ENCODE data around the gene GSTP1. TPM values are rescaled to one million over a fixed set of nuclear protein-coding genes. Genes with fewer than 3 reads are reported as not detected.
A peak's percentile ranks its signal among the peaks of the same experiment; 100 is the strongest.
"Not testable (repeated sequence)": the region's sequence is repeated elsewhere in the genome, so short reads cannot be mapped to it uniquely, and the experiment has no call there.

GSTP1 gene
- total RNA-seq, 2 experiments from 2014 or later = 398 to 403 TPM

DNA sequence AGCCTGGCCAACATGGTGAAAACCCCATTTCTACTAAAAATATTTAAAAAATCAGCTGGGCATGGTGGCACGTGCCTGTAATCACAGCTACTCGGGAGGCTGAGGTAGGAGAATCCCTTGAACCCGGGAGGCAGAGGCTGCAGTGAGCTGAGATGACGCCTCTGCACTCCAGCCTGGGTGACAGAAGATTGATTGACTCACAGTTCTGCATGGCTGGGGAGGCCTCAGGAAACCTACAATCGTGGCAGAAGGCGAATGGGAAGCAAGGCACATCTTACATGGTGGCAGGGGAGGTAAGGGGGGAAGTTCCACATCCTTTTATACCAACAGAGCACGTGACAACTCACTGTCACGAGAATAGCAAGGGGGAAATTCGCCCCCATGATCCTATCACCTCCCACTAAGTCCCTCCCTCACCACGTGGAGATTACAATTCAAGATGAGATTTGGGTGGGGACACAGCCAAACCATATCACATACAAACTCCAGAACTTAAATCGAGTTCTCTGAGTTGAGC lies 5.3 kb downstream of the GSTP1 start:
- H3K9me3 Mint-ChIP-seq; H3K4me3 Mint-ChIP-seq; intact Hi-C loops (cut with micrococcal nuclease); H3K27ac Mint-ChIP-seq; CTCF ChIA-PET; DNase-seq; H3K27me3 Mint-ChIP-seq (ENCODE audit: low read depth): not testable (repeated sequence)
- peaks cover 26% of the 10 kb centered on the region for H3K36me3 Mint-ChIP-seq (ENCODE audit: low read depth)
- H3K4me1 Mint-ChIP-seq (ENCODE audit: low read depth) = peaks cover 23% of the 10 kb centered on the region

DNA sequence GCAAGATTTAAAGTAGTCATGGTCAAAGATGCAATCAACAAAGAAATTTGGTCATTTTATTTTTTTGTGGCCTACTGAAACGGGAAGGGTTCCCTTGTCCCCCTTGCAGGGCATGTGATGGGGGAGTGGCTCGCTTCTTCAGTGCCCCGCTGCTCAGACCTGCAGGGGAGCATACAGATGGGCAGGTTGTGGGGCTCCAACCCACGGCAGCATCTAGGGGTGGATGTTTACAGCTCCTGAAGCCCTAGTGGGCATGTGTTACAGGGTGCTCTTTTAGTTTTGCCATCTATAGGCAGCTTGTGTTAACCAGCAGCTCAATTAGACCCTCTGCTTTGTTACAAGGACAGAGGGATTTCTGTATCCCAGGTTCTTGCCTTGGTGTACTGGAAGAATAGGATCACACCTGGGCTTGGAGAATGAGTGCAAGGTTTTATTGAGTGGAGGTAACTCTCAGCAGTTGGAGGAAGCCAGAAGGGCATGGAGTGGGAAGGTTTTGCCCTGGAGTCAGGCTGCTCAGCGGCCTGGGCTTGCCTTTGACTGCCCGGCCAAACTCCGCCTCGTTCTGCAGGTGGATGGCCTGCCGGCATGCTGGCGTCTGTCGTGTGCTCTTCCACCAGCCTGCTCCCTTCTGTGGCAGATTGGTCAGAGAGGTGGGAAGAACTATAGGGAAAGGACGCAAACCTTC lies 9.4 kb downstream of the GSTP1 start:
- Mint-ChIP-seq H3K27me3 (ENCODE audit: low read depth) (no peaks in the 10 kb centered on the region), H3K4me1 (ENCODE audit: low read depth) (no peaks in the 10 kb centered on the region), H3K9me3 (peaks cover 3% of the 10 kb centered on the region), H3K4me3 (no peak overlapping the region), H3K27ac (no peak overlapping the region), H3K36me3 (ENCODE audit: low read depth) (no peaks in the 10 kb centered on the region)
- CTCF ChIA-PET = interaction anchor here (0.7 to 2.0 kb wide), 4 partner anchors 10 to 22 kb away, joined by 3 to 10 read pairs (median 4); no protein-coding TSS in a partner anchor
- intact Hi-C loops (cut with micrococcal nuclease) = no loop called here
- no peak for DNase-seq

DNA sequence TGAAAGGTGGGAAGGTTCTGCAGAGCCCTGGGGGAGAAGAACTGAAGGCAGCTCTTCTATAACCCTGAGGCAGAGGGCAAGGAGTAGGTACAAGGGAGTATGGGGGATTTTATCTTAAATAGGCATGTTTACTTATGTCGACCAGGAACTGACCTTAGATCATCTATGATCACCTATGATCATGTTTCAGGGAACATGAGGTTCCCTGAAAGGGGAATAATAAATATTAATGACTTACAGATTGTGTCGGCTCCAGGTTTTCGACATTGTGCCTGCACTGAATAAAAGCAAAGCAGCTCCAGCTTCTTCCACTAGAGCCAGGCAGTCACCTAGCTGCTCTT lies 9.9 kb downstream of the GSTP1 start:
- H3K4me1 Mint-ChIP-seq (ENCODE audit: low read depth) = no peaks in the 10 kb centered on the region
- no peaks in the 10 kb centered on the region for H3K36me3 Mint-ChIP-seq (ENCODE audit: low read depth)
- peaks cover 3% of the 10 kb centered on the region for H3K9me3 Mint-ChIP-seq
- H3K27me3 Mint-ChIP-seq (ENCODE audit: low read depth) = no peaks in the 10 kb centered on the region
- CTCF ChIA-PET = interaction anchor here (0.7 kb wide), 1 partner anchor 21 kb away, joined by 3 read pairs; no protein-coding TSS in a partner anchor
- H3K4me3 Mint-ChIP-seq = no peak overlapping the region
- no peak overlapping the region for H3K27ac Mint-ChIP-seq
- DNase-seq = no peak
- intact Hi-C loops (cut with micrococcal nuclease) = no loop called here

DNA sequence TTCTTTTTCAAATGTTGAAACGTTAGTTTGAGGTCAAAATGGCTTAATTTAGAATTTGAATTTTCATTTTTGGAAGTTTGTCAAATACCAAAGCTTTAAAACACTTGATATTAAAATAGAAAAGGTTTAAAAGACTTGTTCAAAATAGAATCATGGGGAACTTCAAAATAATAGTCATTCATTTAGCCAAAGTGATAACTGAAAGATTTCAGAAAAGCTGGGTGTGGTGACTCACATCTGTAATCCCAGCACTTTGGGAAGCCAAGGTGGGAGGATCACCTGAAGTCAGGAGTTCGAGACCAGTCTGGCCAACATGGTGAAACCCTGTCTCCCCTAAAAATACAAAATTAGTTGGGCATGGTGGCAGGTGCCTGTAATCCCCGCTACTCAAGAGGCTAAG lies 10.9 kb downstream of the GSTP1 start:
- H3K27ac Mint-ChIP-seq = no peak overlapping the region
- no peaks in the 10 kb centered on the region for H3K4me1 Mint-ChIP-seq (ENCODE audit: low read depth)
- no peaks in the 10 kb centered on the region for H3K27me3 Mint-ChIP-seq (ENCODE audit: low read depth)
- CTCF ChIA-PET = no interaction called here
- H3K9me3 Mint-ChIP-seq = peaks cover 3% of the 10 kb centered on the region
- no peak overlapping the region for H3K4me3 Mint-ChIP-seq
- no peaks in the 10 kb centered on the region for H3K36me3 Mint-ChIP-seq (ENCODE audit: low read depth)
- intact Hi-C loops (cut with micrococcal nuclease) = no loop called here
- no peak for DNase-seq

DNA sequence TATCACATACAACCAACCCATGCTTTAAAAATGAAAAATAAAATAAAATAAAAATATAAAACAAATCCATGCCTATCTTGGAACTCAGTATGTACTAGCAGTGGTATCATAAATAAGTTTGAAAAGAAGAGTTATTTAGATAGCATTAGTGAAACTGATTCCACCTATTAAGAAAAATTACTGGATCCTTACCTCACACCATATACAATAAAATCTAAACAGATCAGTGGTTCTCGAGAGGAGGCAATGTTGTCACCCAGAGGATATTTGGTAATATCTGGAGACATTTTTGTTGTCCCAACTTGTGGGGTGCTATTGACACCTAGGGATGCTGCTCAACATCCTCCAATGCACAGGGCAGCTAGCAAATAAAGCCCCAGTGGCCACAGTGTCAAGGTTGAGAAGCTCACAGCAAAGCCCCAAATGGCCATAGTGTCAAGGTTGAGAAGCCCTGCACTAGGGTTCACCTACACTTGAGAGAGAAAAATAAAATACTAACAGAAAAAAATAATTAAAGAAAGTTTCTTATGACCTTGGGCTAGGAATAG lies 13.2 kb downstream of the GSTP1 start:
- Mint-ChIP-seq H3K4me3 (no peak overlapping the region), H3K36me3 (ENCODE audit: low read depth) (no peaks in the 10 kb centered on the region), H3K27me3 (ENCODE audit: low read depth) (peaks cover 15% of the 10 kb centered on the region), H3K4me1 (ENCODE audit: low read depth) (peaks cover 3% of the 10 kb centered on the region), H3K27ac (no peak overlapping the region), H3K9me3 (peaks cover 3% of the 10 kb centered on the region)
- intact Hi-C loops (cut with micrococcal nuclease) = no loop called here
- CTCF ChIA-PET = interaction anchor here (0.7 kb wide), 1 partner anchor 35 kb away, joined by 4 read pairs; no protein-coding TSS in a partner anchor
- DNase-seq = no peak

DNA sequence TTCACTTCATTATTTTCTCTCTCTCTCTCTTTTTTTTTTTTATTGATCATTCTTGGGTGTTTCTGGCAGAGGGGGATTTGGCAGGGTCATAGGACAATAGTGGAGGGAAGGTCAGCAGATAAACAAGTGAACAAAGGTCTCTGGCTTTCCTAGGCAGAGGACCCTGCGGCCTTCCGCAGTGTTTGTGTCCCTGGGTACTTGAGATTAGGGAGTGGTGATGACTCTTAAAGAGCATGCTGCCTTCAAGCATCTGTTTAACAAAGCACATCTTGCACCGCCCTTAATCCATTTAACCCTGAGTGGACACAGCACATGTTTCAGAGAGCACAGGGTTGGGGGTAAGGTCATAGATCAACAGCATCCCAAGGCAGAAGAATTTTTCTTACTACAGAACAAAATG lies 13.8 kb downstream of the GSTP1 start:
- H3K9me3 Mint-ChIP-seq; H3K27ac Mint-ChIP-seq; CTCF ChIA-PET; H3K4me1 Mint-ChIP-seq (ENCODE audit: low read depth); intact Hi-C loops (cut with micrococcal nuclease); H3K36me3 Mint-ChIP-seq (ENCODE audit: low read depth); DNase-seq; H3K4me3 Mint-ChIP-seq: not testable (repeated sequence)
- H3K27me3 Mint-ChIP-seq (ENCODE audit: low read depth) = peaks cover 15% of the 10 kb centered on the region

DNA sequence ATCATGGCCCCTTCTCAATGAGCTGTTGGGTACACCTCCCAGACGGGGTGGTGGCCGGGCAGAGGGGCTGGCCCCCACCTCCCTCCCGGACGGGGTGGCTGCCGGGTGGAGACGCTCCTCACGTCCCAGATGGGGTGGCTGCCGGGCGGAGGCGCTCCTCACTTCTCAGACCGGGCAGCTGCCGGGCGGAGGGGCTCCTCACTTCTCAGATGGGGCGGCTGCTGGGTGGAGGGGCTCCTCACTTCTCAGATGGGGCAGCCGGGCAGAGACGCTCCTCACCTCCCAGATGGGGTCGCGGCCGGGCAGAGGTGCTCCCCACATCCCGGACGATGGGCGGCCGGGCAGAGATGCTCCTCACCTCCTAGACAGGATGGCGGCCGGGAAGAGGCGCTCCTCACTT lies 14.4 kb downstream of the GSTP1 start:
- H3K4me1 Mint-ChIP-seq (ENCODE audit: low read depth); DNase-seq; H3K4me3 Mint-ChIP-seq; H3K27ac Mint-ChIP-seq; intact Hi-C loops (cut with micrococcal nuclease); H3K36me3 Mint-ChIP-seq (ENCODE audit: low read depth); H3K9me3 Mint-ChIP-seq: not testable (repeated sequence)
- peaks cover 18% of the 10 kb centered on the region for H3K27me3 Mint-ChIP-seq (ENCODE audit: low read depth)
- CTCF ChIA-PET = interaction anchor here (0.7 kb wide), 1 partner anchor 45 kb away, joined by 3 read pairs; no protein-coding TSS in a partner anchor

DNA sequence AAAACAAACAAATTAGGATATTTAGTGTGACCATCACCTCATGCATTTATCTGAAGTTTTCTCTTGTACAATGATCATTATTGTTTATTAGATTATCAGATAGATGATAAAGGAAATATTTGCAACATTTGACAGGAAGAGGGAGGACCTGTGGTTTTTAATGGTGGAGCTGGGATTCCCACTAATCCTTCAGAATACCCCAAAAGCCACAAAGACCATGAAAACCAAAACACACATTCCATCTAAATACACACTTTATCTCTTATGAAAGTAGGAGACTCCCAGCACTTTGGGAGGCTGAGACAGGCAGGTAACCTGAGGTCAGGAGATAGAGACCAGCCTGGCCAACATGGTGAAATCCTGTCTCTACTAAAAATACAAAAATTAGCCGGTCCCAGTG lies 15.5 kb downstream of the GSTP1 start:
- H3K4me3 Mint-ChIP-seq = no peak overlapping the region
- H3K36me3 Mint-ChIP-seq (ENCODE audit: low read depth) = no peaks in the 10 kb centered on the region
- peaks cover 19% of the 10 kb centered on the region for H3K27me3 Mint-ChIP-seq (ENCODE audit: low read depth)
- H3K4me1 Mint-ChIP-seq (ENCODE audit: low read depth) = peaks cover 3% of the 10 kb centered on the region
- no peak overlapping the region for H3K27ac Mint-ChIP-seq
- peaks cover 3% of the 10 kb centered on the region for H3K9me3 Mint-ChIP-seq
- no peak for DNase-seq
- CTCF ChIA-PET = no interaction called here
- intact Hi-C loops (cut with micrococcal nuclease) = no loop called here

DNA sequence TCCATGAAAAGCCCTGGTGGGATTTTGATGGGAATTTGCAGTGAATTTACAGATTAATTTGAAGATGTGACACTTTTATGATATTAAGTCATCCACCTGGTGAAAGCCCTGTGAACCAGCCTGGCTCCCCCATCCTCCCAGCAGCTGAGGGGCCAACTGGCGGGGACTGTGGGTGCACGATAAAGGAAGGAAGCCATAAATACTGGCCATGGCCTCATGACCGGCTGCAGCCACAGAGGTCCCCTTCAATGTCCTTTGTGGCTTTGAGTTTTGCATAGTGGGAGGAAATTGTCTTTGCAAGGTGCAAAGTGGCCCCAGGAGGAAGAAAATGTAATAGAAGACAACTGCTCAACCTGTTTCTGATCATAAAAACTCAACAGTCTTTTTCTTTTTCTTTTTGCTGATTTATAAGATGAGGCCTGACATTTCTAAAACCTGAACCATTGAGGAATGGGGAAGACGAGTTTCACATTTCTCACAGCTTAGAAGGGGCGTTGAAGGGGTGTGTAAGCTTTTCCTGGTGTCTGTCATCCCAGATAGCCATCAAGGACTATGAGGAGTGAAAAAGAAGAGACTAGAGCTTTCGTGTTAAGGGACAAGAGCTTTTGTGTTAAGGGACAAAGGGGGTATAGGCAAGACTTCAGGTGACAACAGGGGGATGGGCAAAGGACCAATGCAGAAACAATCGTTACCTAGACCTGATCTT lies 16.9 kb downstream of the GSTP1 start:
- H3K4me3 Mint-ChIP-seq = no peak overlapping the region
- DNase-seq = no peak
- no peaks in the 10 kb centered on the region for H3K36me3 Mint-ChIP-seq (ENCODE audit: low read depth)
- peaks cover 3% of the 10 kb centered on the region for H3K4me1 Mint-ChIP-seq (ENCODE audit: low read depth)
- H3K9me3 Mint-ChIP-seq = peaks cover 3% of the 10 kb centered on the region
- H3K27ac Mint-ChIP-seq = no peak overlapping the region
- intact Hi-C loops (cut with micrococcal nuclease) = no loop called here
- H3K27me3 Mint-ChIP-seq (ENCODE audit: low read depth) = peaks cover 20% of the 10 kb centered on the region
- CTCF ChIA-PET = no interaction called here

DNA sequence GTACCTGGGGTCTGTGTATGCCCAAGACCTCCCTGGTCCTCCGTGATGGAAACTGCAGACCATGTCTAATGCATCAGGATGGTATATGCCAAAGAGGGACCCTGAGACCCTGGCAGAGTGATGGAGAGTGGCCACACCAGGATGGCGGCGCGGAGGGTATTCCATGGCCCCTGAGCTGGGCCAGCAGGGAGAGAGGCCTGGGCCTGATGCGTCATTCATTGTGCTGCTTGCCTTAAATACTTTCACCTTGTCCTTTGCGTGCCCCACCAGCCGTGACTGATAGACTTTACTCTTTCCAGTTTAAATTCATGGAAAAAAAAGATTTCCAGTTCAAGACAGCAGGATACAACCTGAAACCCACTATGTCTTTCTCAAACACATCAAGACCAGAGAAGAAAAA lies 17.5 kb downstream of the GSTP1 start:
- CTCF ChIA-PET = no interaction called here
- H3K9me3 Mint-ChIP-seq = peaks cover 3% of the 10 kb centered on the region
- no peak for DNase-seq
- peaks cover 20% of the 10 kb centered on the region for H3K27me3 Mint-ChIP-seq (ENCODE audit: low read depth)
- no peak overlapping the region for H3K4me3 Mint-ChIP-seq
- H3K4me1 Mint-ChIP-seq (ENCODE audit: low read depth) = peaks cover 3% of the 10 kb centered on the region
- H3K36me3 Mint-ChIP-seq (ENCODE audit: low read depth) = no peaks in the 10 kb centered on the region
- intact Hi-C loops (cut with micrococcal nuclease) = no loop called here
- H3K27ac Mint-ChIP-seq = no peak overlapping the region

DNA sequence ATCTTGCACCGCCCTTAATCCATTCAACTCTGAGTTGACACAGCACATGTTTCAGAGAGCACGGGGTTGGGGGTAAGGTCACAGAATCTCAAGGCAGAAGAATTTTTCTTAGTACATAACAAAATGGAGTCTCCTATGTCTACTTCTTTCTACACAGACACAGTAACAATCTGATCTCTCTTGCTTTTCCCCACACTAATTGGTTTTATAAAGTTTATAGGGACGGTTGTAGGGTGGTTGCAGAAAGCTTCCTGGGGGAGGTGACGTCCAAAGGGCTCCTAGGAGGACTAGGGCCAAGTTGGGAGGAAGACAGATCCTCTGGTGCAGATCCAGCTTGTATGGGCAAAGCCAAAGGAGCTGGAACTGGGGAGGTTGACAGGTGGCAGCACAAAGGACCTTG lies 20.5 kb downstream of the GSTP1 start:
- H3K4me3 Mint-ChIP-seq; CTCF ChIA-PET; intact Hi-C loops (cut with micrococcal nuclease); H3K27ac Mint-ChIP-seq; DNase-seq; H3K36me3 Mint-ChIP-seq (ENCODE audit: low read depth); H3K9me3 Mint-ChIP-seq: not testable (repeated sequence)
- peaks cover 20% of the 10 kb centered on the region for H3K27me3 Mint-ChIP-seq (ENCODE audit: low read depth)
- H3K4me1 Mint-ChIP-seq (ENCODE audit: low read depth) = peaks cover 20% of the 10 kb centered on the region

DNA sequence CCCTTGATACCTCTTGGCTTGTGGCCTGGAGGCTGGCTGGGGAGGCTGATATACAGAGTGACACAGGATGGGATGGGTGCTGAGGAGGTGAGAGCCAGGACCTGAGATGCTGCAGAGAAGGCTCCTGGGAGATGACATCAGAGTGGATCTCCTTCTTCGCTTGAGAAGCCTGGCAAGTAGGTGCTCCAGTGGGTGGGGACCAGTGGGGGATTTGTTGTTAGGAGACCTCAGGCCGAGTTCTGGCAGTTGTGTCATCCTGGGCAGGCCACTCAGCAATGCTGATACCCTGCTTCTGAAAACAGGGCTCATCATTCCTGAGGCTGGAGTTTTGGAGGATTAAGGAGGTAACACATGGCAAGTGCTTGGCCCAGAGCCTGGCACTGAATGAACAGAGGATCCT lies 21.2 kb downstream of the GSTP1 start:
- no peak for DNase-seq
- Mint-ChIP-seq H3K4me3 (peak overlapping the region; percentile 34), H3K27me3 (ENCODE audit: low read depth) (peaks cover 20% of the 10 kb centered on the region), H3K9me3 (no peaks in the 10 kb centered on the region), H3K27ac (no peak overlapping the region), H3K4me1 (ENCODE audit: low read depth) (peaks cover 20% of the 10 kb centered on the region), H3K36me3 (ENCODE audit: low read depth) (peaks cover 13% of the 10 kb centered on the region)
- intact Hi-C loops (cut with micrococcal nuclease) = loop anchor here (5.0 kb wide), 1 partner anchor 203 kb away; the partner anchor contains the start of genes PPP1CA and TBC1D10C
- CTCF ChIA-PET = no interaction called here
